Sigmoid colon (tissue), 7 donors: ENCODE results near the gene KDM1B. TPM values are rescaled to one million over a fixed set of nuclear protein-coding genes. Genes with fewer than 3 reads are reported as not detected.

Experiments
- DNase-seq: peaks from one replicate; pipeline ENCODE4 v3.0.0-alpha.2; 2019
- H3K27ac ChIP-seq, 4 donors: fragments of 200-600 bp; sonication (generic); one replicate each; pipeline ENCODE4 v1.5.1; 2016 to 2019; ENCODE audit warnings: mild to moderate bottlenecking in 1 of 4
- H3K27me3 ChIP-seq, 3 donors: fragments of 200-600 bp; sonication (generic); one replicate each; pipeline ENCODE4 v1.5.1; 2019; ENCODE audit warnings: mild to moderate bottlenecking in 1 of 3
- H3K36me3 ChIP-seq, 4 donors: fragments of 200-600 bp; sonication (generic); one replicate each; pipeline ENCODE4 v1.5.1; 2016 to 2019
- H3K4me1 ChIP-seq, 4 donors: fragments of 200-600 bp; sonication (generic); one replicate each; pipeline ENCODE4 v1.5.1; 2017 to 2019
- H3K4me3 ChIP-seq, 4 donors: fragments of 200-600 bp; sonication (generic); one replicate each; pipeline ENCODE4 v1.5.1; 2017 to 2019; ENCODE audit warnings: mild to moderate bottlenecking in 2 of 4, moderate library complexity in 1 of 4
- H3K9me3 ChIP-seq, 4 donors: fragments of 200-600 bp in 3 of 4; sonication (generic) in 3 of 4; one replicate each; pipeline versions ENCODE4 v1.5.1 to v1.6.1; 2013 to 2019
- CTCF ChIP-seq, 4 experiments: fragments of 450-650 bp in 3 of 4; fragments of 200-600 bp in 1 of 4; IDR thresholded peaks; one replicate each; pipeline ENCODE4 v1.5.1; 2016 to 2019; ENCODE audit warnings: antibody characterized with exemption in 4 of 4, mild to moderate bottlenecking in 3 of 4, moderate library complexity in 2 of 4
- EP300 ChIP-seq, 4 donors: sonication (generic); formaldehyde crosslinking; IDR thresholded peaks; one replicate each; pipeline ENCODE4 v1.6.1; 2017; ENCODE audit warnings: antibody characterized with exemption in 4 of 4
- POLR2A ChIP-seq, 2 donors: fragments of 450-650 bp; IDR thresholded peaks; one replicate each; pipeline ENCODE4 v1.6.1; 2016; ENCODE audit warnings: antibody characterized with exemption in 2 of 2, mild to moderate bottlenecking in 2 of 2, moderate library complexity in 2 of 2
- POLR2AphosphoS5 ChIP-seq, 4 donors: sonication (generic); formaldehyde crosslinking; IDR thresholded peaks; one replicate each; pipeline ENCODE4 v1.6.1; 2017; ENCODE audit warnings: antibody characterized with exemption in 4 of 4
- WGBS, 2 donors: extraction: QIAGEN DNeasy Blood & Tissue Kit; methylation state at CpG; one replicate each; pipeline ENCODE4 v1.1.7; 2013; 5-methylcytosine and 5-hydroxymethylcytosine counted together
- intact Hi-C: fragments of 100-400 bp; cut with DNase I; formaldehyde crosslinking; loops from one replicate; pipeline ENCODE4 v1.15.1; 2023
- polyA plus RNA-seq, 3 donors: library from polyadenylated mRNA; stranded (reverse); fragments of 200-250 nt; gene quantifications; one replicate each; pipeline ENCODE4 v1.2.3, GENCODE V29; 2013
- total RNA-seq, 4 donors: library from RNA; depleted of rRNA; stranded (reverse); fragments of >200 nt; gene quantifications; one replicate each; pipeline ENCODE4 v1.1.0, GENCODE V29; 2016
- donor health status: healthy with polysubstance abuse.
- donor health status: Bipolar disorder and iron deficiency.
- donor health status: healthy.

KDM1B gene
- total RNA-seq (10 to 100 TPM; 10.2 to 14.3 (median 12.2) TPM), polyA plus RNA-seq (10 to 100 TPM; 11.4 to 32.8 (median 18.8) TPM)

DNA sequence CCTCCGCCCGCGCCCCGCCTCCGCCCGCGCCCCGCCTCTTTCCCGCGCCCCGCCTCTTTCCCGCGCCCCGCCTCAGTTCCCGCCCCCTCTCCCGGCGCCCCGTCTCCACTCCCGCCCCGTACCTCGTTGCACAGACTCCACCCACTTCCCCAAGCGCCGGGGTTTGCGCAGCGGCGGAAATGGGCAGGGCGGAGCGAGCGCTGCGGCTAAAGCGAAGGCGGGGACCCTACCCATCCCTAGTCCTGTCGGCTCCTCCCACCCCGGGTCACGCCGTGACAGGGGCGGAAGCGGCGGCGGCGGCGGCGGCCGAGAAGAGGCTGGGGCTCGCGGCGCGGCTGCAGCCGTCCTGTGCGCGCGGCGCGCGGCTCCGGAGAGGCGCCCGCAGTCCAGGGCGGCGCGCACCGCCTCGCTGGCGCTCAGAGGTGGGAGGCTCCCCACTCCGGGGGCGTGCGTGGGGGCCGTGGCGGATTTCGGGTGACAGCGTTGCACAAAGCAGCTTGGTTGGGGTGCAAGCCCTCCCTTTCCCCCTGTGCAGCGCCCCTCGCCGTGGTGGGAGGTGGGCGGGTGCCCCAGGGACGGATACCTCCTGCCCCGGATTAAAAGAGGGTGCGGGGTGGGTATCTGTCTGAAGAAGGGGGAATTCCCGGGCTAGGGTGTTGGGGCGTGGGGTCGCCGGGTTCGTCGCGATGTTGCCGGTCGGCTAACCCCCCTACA is at the start of gene KDM1B:
TSS of gene KDM1B (plus strand) at position 273 of the 714 bp plus-strand sequence. CDS start 4,474 bp downstream, outside the sequence.
- no peaks in the 10 kb centered on the region for H3K9me3 ChIP-seq
- peak; percentile 99 for DNase-seq
- peaks cover 0 to 10% (median 5%) of the 10 kb centered on the region in 4 donors for H3K36me3 ChIP-seq
- H3K4me1 ChIP-seq, result peaks cover 0 to 21% (median 15%) of the 10 kb centered on the region in 4 donors
- intact Hi-C loops, result loop anchor here (1.0 to 10.0 kb wide), 4 partner anchors 52 to 451 kb away; partner anchors contain the start of genes DEK, KIF13A and NUP153
- no peaks in the 10 kb centered on the region for H3K27me3 ChIP-seq
- peak within 1 kb of the TSS; percentile 88 to 91 (median 90) for H3K27ac ChIP-seq
- TF ChIP-seq POLR2AphosphoS5 (IDR thresholded peaks at IDR 0.05), result peak; percentile 5 to 70 (median 18)
- TF ChIP-seq EP300 (IDR thresholded peaks at IDR 0.05), result no peak
- WGBS, 2 donors, result 0 to 1% methylated on average over 87 of the region's 87 CpGs
- peak within 1 kb of the TSS; percentile 70 to 98 (median 94) for H3K4me3 ChIP-seq

DNA sequence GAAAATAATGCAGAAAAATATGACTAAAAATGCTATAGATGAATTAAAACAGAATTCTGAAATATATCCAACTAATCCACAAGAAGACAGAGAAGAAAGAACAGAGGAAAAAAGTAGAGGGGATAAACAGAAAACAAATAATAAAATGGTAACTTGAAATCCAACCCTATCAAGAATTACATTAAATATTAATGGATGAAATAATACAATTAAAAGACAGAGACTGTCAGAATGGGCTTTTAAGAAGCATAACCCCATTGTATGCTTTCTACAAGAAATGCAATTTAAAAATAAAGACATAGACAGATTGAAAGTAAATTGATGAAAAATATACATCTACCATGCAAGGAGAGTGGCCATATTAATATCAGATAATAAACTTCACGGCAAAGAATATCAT is 48.2 kb upstream of the KDM1B start:
- intact Hi-C loops, result no loop called here
- peaks cover 0 to 5% (median 4%) of the 10 kb centered on the region in 4 donors for H3K9me3 ChIP-seq
- no peaks in the 10 kb centered on the region for H3K36me3 ChIP-seq
- 92 to 97% methylated on average over 1 of the region's 1 CpG for WGBS, 2 donors
- no peaks in the 10 kb centered on the region for H3K27me3 ChIP-seq
- TF ChIP-seq CTCF (IDR thresholded peaks at IDR 0.05) (no peak), EP300 (IDR thresholded peaks at IDR 0.05) (no peak), POLR2A (IDR thresholded peaks at IDR 0.05) (no peak), POLR2AphosphoS5 (IDR thresholded peaks at IDR 0.05) (no peak)
- H3K4me3 ChIP-seq, result no peak overlapping the region
- no peak overlapping the region for H3K27ac ChIP-seq
- no peaks in the 10 kb centered on the region for H3K4me1 ChIP-seq
- DNase-seq, result no peak

DNA sequence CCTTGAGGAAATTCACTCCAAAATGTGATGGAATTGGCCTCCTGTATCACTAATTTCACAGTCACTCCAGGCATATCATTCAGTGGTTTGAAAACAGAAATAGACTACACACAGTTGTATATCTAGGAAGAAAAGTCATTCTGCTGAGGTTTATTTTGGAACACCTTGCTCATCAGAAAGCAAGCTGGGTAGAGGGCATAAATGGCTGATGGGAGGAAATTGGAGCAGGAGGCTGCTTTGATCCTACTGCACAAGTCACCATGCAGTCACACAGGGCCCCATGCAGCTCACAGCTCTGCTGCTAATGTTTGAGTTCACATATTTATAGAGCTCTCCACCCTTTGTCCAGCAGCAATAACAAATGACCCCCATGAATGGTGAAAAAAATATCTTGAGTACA is 45.1 kb upstream of the KDM1B start:
- Histone ChIP-seq H3K27me3 (no peaks in the 10 kb centered on the region), H3K9me3 (peaks cover 0 to 5% (median 4%) of the 10 kb centered on the region in 4 donors), H3K4me3 (no peak overlapping the region), H3K27ac (no peak overlapping the region), H3K36me3 (no peaks in the 10 kb centered on the region), H3K4me1 (no peaks in the 10 kb centered on the region)
- TF ChIP-seq CTCF (IDR thresholded peaks at IDR 0.05) (no peak), EP300 (IDR thresholded peaks at IDR 0.05) (no peak), POLR2A (IDR thresholded peaks at IDR 0.05) (no peak), POLR2AphosphoS5 (IDR thresholded peaks at IDR 0.05) (no peak)
- intact Hi-C loops, result no loop called here
- no peak for DNase-seq

DNA sequence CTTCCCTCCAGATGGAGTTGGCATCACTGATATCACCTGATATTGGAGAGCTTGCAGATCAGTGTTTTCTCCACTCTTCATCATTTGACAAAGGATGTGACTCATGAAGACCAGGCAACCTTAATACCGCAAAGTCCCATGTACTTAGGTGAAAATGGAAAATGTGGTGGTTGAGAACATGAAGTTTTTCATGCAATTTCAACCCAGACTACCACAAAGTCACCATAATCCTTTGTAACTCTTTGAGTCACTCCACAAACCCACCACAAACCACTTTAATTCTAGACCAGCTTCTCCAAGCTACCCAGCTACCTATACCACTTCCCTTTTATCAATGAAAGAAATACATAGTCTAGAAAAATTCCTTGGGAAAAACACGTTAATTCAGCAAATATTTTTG is 39.9 kb upstream of the KDM1B start:
- Histone ChIP-seq H3K4me3 (no peak overlapping the region), H3K9me3 (no peaks in the 10 kb centered on the region), H3K36me3 (no peaks in the 10 kb centered on the region), H3K4me1 (no peaks in the 10 kb centered on the region), H3K27me3 (no peaks in the 10 kb centered on the region), H3K27ac (no peak overlapping the region)
- intact Hi-C loops, result no loop called here
- WGBS, 2 donors, result 71 to 86% methylated on average over 2 of the region's 2 CpGs
- TF ChIP-seq POLR2A (IDR thresholded peaks at IDR 0.05) (no peak), POLR2AphosphoS5 (IDR thresholded peaks at IDR 0.05) (no peak), CTCF (IDR thresholded peaks at IDR 0.05) (no peak)
- DNase-seq, result no peak

DNA sequence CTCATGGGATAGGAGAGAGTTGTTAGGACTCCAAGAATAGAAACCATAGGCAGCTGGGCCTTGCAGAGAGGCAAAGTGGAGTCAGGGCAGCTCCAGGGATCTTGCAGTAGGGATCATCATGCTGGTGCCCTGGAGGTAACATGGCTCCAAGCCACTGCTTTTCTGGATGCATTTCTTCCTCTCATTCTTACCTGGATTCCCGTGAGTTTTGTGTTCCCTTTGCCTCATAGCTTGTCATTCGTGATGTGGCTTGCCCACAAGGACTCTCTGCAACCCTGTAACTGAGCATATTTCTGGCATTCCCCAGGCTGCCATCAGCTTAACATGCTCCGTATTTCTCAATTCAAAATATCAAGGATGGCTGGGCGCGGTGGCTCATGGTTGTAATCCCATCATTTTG is 38.1 kb upstream of the KDM1B start:
- no peaks in the 10 kb centered on the region for H3K27me3 ChIP-seq
- H3K9me3 ChIP-seq, result no peaks in the 10 kb centered on the region
- WGBS, 2 donors, result 94% methylated on average over 5 of the region's 5 CpGs
- intact Hi-C loops, result no loop called here
- TF ChIP-seq EP300 (IDR thresholded peaks at IDR 0.05), result no peak
- TF ChIP-seq CTCF (IDR thresholded peaks at IDR 0.05), result no peak
- no peak for TF ChIP-seq POLR2A (IDR thresholded peaks at IDR 0.05)
- no peak for TF ChIP-seq POLR2AphosphoS5 (IDR thresholded peaks at IDR 0.05)
- no peaks in the 10 kb centered on the region for H3K36me3 ChIP-seq
- peaks cover 0 to 6% (median 4%) of the 10 kb centered on the region in 4 donors for H3K4me1 ChIP-seq
- no peak overlapping the region for H3K4me3 ChIP-seq
- no peak for DNase-seq
- H3K27ac ChIP-seq, result no peak overlapping the region
